T-helper 1 cell treated with Interleukin-12 subunit alpha and Interleukin-12 subunit beta and Interleukin-4 antibody, amounts not matched to agents 30 ng/mL and 1 ng/mL, for 36 hours (primary cell): ENCODE results near the gene CCDC89. TPM values are rescaled to one million over a fixed set of nuclear protein-coding genes. Genes with fewer than 3 reads are reported as not detected.

Experiments used
- intact Hi-C: fragments of 100-400 bp; cut with micrococcal nuclease; formaldehyde crosslinking; loops from one replicate; pipeline ENCODE4 v1.15.1; 2024
- total RNA-seq: library from RNA; stranded (reverse); gene quantifications from 2 replicates; pipeline ENCODE4 v1.2.3, GENCODE V29; 2022

The CCDC89 gene
- 1.4 and 2.0 TPM in 2 replicates for total RNA-seq

- intact Hi-C loops, result no loop called here
Observed at GRCh38 chr11:85685820-85686459, at the start of gene CCDC89. Gene CCDC89, minus strand, starts transcription at chr11:85686195. Its CDS starts 65 bp downstream, at chr11:85686130.

- intact Hi-C loops, result no loop called here
Observed at GRCh38 chr11:85732965-85733364, 47.0 kb upstream of the CCDC89 start.

GRCh38 chr11:85726381-85726780, 40.4 kb upstream of the CCDC89 start:
- intact Hi-C loops, result no loop called here

GRCh38 chr11:85725510-85726258, 39.7 kb upstream of the CCDC89 start:
- intact Hi-C loops, result no loop called here

GRCh38 chr11:85724748-85725465, 38.9 kb upstream of the CCDC89 start:
- intact Hi-C loops, result no loop called here

- intact Hi-C loops, result no loop called here
Observed at GRCh38 chr11:85723088-85723487, 37.1 kb upstream of the CCDC89 start.

GRCh38 chr11:85721191-85721590, 35.2 kb upstream of the CCDC89 start:
- intact Hi-C loops, result no loop called here

- intact Hi-C loops, result no loop called here
Observed at GRCh38 chr11:85718991-85719807, 33.2 kb upstream of the CCDC89 start.

- intact Hi-C loops, result no loop called here
Observed at GRCh38 chr11:85718126-85718943, 32.3 kb upstream of the CCDC89 start.

GRCh38 chr11:85717429-85717828, 31.4 kb upstream of the CCDC89 start:
- intact Hi-C loops, result no loop called here

- intact Hi-C loops, result no loop called here
Observed at GRCh38 chr11:85712953-85713352, 27.0 kb upstream of the CCDC89 start.

GRCh38 chr11:85710917-85711316, 24.9 kb upstream of the CCDC89 start:
- intact Hi-C loops, result no loop called here

- intact Hi-C loops, result no loop called here
Observed at GRCh38 chr11:85709941-85710702, 24.1 kb upstream of the CCDC89 start.

- intact Hi-C loops, result no loop called here
Observed at GRCh38 chr11:85705800-85706199, 19.8 kb upstream of the CCDC89 start.

GRCh38 chr11:85704967-85705366, 19.0 kb upstream of the CCDC89 start:
- intact Hi-C loops, result no loop called here

- intact Hi-C loops, result loop anchor here (1.0 to 2.0 kb wide), 5 partner anchors 35 to 893 kb away; partner anchors contain the start of genes CREBZF and SYTL2
Observed at GRCh38 chr11:85699957-85700741, 14.2 kb upstream of the CCDC89 start.

- intact Hi-C loops, result no loop called here
Observed at GRCh38 chr11:85698195-85698594, 12.2 kb upstream of the CCDC89 start.

GRCh38 chr11:85697747-85698146, 11.8 kb upstream of the CCDC89 start:
- intact Hi-C loops, result no loop called here

GRCh38 chr11:85695546-85695945, 9.6 kb upstream of the CCDC89 start:
- intact Hi-C loops, result loop anchor here (2.0 kb wide), 1 partner anchor 591 kb away; no protein-coding TSS in a partner anchor
